Choroid plexus epithelial cell (primary cell): ENCODE results near the gene GNAQ.
A peak's percentile ranks its signal among the peaks of the same experiment; 100 is the strongest.

Experiments used
- DNase-seq: peaks from one replicate; pipeline ENCODE4 v3.0.0-alpha.2; 2010; ENCODE audit warnings: low read depth
- H3K4me3 ChIP-seq: 2 replicates; pipeline ENCODE4 v1.5.1; 2011; ENCODE audit warnings: low read depth, mild to moderate bottlenecking, control low read depth, low read length, moderate library complexity
- TF ChIP-seq, protein P1 (sequence below): conservative IDR thresholded peaks from 2 replicates; pipeline ENCODE4 v1.5.1; 2011; ENCODE audit warnings: low read depth, mild to moderate bottlenecking, control low read depth, inconsistent platforms, low read length, moderate library complexity

GNAQ gene

GRCh38 chr9:77977210-77977611 is 54.4 kb downstream of the GNAQ start:
- H3K4me3 ChIP-seq = no peak overlapping the region
- DNase-seq = peak; percentile 95
- TF ChIP-seq, protein P1, sequence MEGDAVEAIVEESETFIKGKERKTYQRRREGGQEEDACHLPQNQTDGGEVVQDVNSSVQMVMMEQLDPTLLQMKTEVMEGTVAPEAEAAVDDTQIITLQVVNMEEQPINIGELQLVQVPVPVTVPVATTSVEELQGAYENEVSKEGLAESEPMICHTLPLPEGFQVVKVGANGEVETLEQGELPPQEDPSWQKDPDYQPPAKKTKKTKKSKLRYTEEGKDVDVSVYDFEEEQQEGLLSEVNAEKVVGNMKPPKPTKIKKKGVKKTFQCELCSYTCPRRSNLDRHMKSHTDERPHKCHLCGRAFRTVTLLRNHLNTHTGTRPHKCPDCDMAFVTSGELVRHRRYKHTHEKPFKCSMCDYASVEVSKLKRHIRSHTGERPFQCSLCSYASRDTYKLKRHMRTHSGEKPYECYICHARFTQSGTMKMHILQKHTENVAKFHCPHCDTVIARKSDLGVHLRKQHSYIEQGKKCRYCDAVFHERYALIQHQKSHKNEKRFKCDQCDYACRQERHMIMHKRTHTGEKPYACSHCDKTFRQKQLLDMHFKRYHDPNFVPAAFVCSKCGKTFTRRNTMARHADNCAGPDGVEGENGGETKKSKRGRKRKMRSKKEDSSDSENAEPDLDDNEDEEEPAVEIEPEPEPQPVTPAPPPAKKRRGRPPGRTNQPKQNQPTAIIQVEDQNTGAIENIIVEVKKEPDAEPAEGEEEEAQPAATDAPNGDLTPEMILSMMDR = peak; percentile 86

DNA sequence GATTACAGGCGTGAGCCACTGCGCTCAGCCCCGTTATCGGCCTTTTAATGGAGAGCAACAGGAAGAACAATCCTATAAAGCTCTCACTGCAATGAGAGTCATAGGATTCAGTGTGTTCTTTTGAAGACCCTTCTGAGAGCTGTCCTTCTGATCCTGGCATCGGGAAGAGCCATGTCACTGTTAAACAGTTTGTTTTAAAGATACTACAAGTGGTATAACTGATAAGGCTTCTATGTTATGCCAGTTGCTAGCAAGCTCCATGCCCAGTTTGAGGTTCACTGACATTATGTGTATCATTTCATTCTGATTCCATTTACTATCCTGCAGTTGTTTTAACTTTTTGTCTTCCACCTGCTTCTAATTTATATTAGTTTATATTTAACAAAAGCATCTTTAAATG is 55.8 kb downstream of the GNAQ start:
- TF ChIP-seq, protein P1 = no peak
- no peak for DNase-seq
- H3K4me3 ChIP-seq = no peak overlapping the region

GRCh38 chr9:77975036-77975435 is 56.6 kb downstream of the GNAQ start:
- TF ChIP-seq, protein P1 = no peak
- DNase-seq = no peak
- H3K4me3 ChIP-seq = no peak overlapping the region

DNA sequence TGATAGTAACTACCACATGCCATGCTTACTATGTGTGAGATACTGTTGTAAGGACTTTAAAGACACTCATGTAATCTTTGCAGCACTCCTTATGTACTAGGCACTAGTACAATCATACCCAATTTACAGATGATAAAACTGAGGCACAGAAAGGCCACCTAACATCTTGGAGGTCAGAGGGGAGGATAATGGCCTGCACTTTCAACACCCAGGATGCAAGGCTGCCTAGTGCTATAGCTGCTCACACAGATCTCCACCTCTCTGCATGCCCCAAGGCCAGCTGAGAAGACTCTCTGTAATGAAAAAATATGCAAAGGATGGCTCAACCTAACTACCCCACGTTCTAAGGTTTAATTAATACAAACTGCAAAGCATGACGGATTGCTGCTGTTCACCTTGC is 57.2 kb downstream of the GNAQ start:
- TF ChIP-seq, protein P1 = no peak
- no peak overlapping the region for H3K4me3 ChIP-seq
- no peak for DNase-seq

DNA sequence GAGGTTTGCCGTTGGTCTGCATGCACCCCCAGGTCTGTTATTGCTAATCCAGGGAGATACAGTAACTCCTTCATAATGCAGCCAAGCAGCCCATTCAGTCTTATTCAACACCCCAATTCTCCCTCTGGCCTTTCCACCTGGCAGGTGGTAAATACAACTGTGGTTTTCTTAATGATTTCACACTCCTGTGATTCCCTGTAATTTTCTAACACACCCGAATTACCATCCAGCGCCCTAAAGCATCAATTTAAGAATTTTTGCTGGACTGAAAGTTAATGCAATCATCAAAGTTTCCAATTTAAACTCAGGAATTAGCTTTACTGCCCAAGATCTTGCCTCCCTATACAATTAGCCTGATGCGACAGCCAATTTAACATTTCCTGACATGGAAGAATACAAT is 62.5 kb downstream of the GNAQ start:
- TF ChIP-seq, protein P1 = no peak
- no peak for DNase-seq
- H3K4me3 ChIP-seq = no peak overlapping the region

GRCh38 chr9:77968506-77968905 is 63.1 kb downstream of the GNAQ start:
- DNase-seq = no peak
- H3K4me3 ChIP-seq = no peak overlapping the region
- TF ChIP-seq, protein P1 = no peak

GRCh38 chr9:77966718-77967117 is 64.9 kb downstream of the GNAQ start:
- TF ChIP-seq, protein P1 = no peak
- DNase-seq = no peak
- no peak overlapping the region for H3K4me3 ChIP-seq
